Dermis microvascular lymphatic vessel endothelial cell (primary cell): ENCODE results near the gene ARL6IP5. TPM values are rescaled to one million over a fixed set of nuclear protein-coding genes. Genes with fewer than 3 reads are reported as not detected.

Experiments
- total RNA-seq: library from RNA; depleted of rRNA; stranded (reverse); fragments of >200 nt; gene quantifications from 2 replicates; pipeline ENCODE4 v1.2.1, GENCODE V29; 2014

ARL6IP5 gene
- total RNA-seq, 1 donor from 2014 or later, result 65.5 TPM

Other genes starting within 250 kb of the ARL6IP5 start
- gene TAFA4, start 152.4 kb upstream of the ARL6IP5 start, total RNA-seq, result not detected in 2 replicates
- 38.6 and 41.3 TPM in 2 replicates for gene EOGT, start 71.3 kb upstream of the ARL6IP5 start, total RNA-seq
- gene TMF1, start 32.6 kb upstream of the ARL6IP5 start, total RNA-seq, result 20.9 and 22.3 TPM in 2 replicates
- gene UBA3, start 4.6 kb upstream of the ARL6IP5 start, total RNA-seq, result 55.8 and 59.2 TPM in 2 replicates
- not detected in 2 replicates for gene LMOD3, start 37.7 kb downstream of the ARL6IP5 start, total RNA-seq